Measurements from ENCODE around the gene PLCD3. TPM values are rescaled to one million over a fixed set of nuclear protein-coding genes. Genes with fewer than 3 reads are reported as not detected.

The PLCD3 gene
- polyA plus RNA-seq, 1 donor (not counting 4 experiments of a cell fraction or from before 2014, with no cell fraction given): 53.3 TPM

DNA sequence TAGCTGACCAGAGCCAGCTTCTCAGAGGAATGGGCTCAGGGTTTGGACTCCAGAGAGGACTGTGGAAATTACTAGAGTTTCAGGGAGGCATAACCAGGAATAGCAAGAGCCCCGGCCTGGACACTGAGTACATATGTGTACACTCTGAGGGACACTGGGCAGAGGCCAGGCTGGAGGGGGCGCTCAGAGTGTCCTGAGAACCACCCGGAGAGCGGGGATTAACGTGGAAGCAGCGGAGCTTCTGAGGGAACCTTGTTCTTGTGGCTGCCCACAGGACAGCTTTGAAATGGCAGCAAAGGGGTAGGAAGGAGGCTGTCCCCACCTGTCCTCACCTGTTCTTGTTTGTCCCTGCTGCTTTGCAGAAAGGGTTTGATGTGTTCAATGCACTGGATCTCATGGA is 27.8 kb downstream of the PLCD3 start:
- Histone ChIP-seq H3K27me3 (ENCODE audit: control insufficient read depth, extremely low read depth, insufficient read depth, low read length) (no peaks in the 10 kb centered on the region), H3K4me2 (ENCODE audit: control insufficient read depth, extremely low read depth, insufficient read depth, low read depth, low read length) (no peak overlapping the region), H3K4me1 (ENCODE audit: control insufficient read depth, extremely low read depth, insufficient read depth, low read length) (peaks cover 27% of the 10 kb centered on the region), H3K36me3 (ENCODE audit: control insufficient read depth in 2 of 2, extremely low read depth in 1 of 2, insufficient read depth in 2 of 2, low read length in 2 of 2) (peaks cover 55 to 61% of the 10 kb centered on the region in 2 experiments), H3K9ac (ENCODE audit: control insufficient read depth, extremely low read depth, insufficient read depth, low read length) (no peak overlapping the region), H3K4me3 (ENCODE audit: control insufficient read depth in 2 of 3, extremely low read depth in 1 of 3, insufficient read depth in 2 of 3, low read depth in 1 of 3, low read length in 3 of 3) (no peak overlapping the region), H3K27ac (ENCODE audit: control insufficient read depth, insufficient read depth, low read length) (no peak overlapping the region), H3K79me2 (ENCODE audit: control insufficient read depth, insufficient read depth, low read length) (no peaks in the 10 kb centered on the region), H4K20me1 (ENCODE audit: control insufficient read depth, extremely low read depth, insufficient read depth, low read length) (peaks cover 9% of the 10 kb centered on the region), H2AFZ (ENCODE audit: control insufficient read depth, low read length) (no peak overlapping the region), H3K9me3 (ENCODE audit: control insufficient read depth, low read depth, low read length) (no peaks in the 10 kb centered on the region), H3K9me1 (ENCODE audit: control insufficient read depth, extremely low read depth, insufficient read depth, low read length) (no peaks in the 10 kb centered on the region)
- FAIRE-seq (no peak), DNase-seq (ENCODE audit: low read depth, low spot score) (no peak)
- dilution Hi-C loops (cut with MboI; ENCODE audit: extremely low pct_ligation_motif_present, low sequenced_read_pairs): no loop called here
- TF ChIP-seq EZH2 (IDR thresholded peaks at IDR 0.05; ENCODE audit: low read length): no peak
- TF ChIP-seq, protein P1, sequence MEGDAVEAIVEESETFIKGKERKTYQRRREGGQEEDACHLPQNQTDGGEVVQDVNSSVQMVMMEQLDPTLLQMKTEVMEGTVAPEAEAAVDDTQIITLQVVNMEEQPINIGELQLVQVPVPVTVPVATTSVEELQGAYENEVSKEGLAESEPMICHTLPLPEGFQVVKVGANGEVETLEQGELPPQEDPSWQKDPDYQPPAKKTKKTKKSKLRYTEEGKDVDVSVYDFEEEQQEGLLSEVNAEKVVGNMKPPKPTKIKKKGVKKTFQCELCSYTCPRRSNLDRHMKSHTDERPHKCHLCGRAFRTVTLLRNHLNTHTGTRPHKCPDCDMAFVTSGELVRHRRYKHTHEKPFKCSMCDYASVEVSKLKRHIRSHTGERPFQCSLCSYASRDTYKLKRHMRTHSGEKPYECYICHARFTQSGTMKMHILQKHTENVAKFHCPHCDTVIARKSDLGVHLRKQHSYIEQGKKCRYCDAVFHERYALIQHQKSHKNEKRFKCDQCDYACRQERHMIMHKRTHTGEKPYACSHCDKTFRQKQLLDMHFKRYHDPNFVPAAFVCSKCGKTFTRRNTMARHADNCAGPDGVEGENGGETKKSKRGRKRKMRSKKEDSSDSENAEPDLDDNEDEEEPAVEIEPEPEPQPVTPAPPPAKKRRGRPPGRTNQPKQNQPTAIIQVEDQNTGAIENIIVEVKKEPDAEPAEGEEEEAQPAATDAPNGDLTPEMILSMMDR (optimal IDR thresholded peaks at IDR 0.05 in 1 of 3, IDR thresholded peaks at IDR 0.05 in 1 of 3, conservative IDR thresholded peaks at IDR 0.05 in 1 of 3; ENCODE audit: extremely low read depth in 1 of 3, insufficient read depth in 2 of 3, low read length in 3 of 3): no peak

DNA sequence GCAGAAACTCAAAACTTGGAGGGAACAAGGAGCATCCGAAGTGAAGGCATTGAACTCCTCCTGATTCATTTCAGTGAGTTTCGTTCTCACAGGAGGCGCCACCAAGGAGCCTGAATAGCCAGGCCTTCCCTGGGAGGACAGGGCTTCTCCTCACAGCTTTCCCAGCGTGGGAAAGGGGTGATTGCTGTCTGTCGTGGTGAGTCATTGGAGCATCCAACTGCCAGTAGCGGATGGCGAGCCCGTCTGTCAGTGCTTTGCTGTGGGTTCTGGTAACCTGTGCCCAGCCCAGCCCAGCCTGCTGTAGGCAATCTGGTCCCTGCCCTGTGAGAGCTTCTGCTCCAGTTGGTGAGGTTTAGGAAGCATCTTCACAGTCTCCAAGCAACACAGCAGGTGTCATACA is 28.3 kb downstream of the PLCD3 start:
- DNase-seq (ENCODE audit: low read depth, low spot score) (no peak), FAIRE-seq (no peak)
- TF ChIP-seq EZH2 (IDR thresholded peaks at IDR 0.05; ENCODE audit: low read length): no peak
- TF ChIP-seq, protein P1 (optimal IDR thresholded peaks at IDR 0.05 in 1 of 3, IDR thresholded peaks at IDR 0.05 in 1 of 3, conservative IDR thresholded peaks at IDR 0.05 in 1 of 3; ENCODE audit: extremely low read depth in 1 of 3, insufficient read depth in 2 of 3, low read length in 3 of 3): no peak
- dilution Hi-C loops (cut with MboI; ENCODE audit: extremely low pct_ligation_motif_present, low sequenced_read_pairs): no loop called here
- Histone ChIP-seq H3K79me2 (ENCODE audit: control insufficient read depth, insufficient read depth, low read length) (no peaks in the 10 kb centered on the region), H2AFZ (ENCODE audit: control insufficient read depth, low read length) (no peak overlapping the region), H3K4me3 (ENCODE audit: control insufficient read depth in 2 of 3, extremely low read depth in 1 of 3, insufficient read depth in 2 of 3, low read depth in 1 of 3, low read length in 3 of 3) (no peak overlapping the region), H3K9ac (ENCODE audit: control insufficient read depth, extremely low read depth, insufficient read depth, low read length) (no peak overlapping the region), H3K36me3 (ENCODE audit: control insufficient read depth in 2 of 2, extremely low read depth in 1 of 2, insufficient read depth in 2 of 2, low read length in 2 of 2) (peaks cover 57 to 66% of the 10 kb centered on the region in 2 experiments), H3K27ac (ENCODE audit: control insufficient read depth, insufficient read depth, low read length) (no peak overlapping the region), H3K9me3 (ENCODE audit: control insufficient read depth, low read depth, low read length) (no peaks in the 10 kb centered on the region), H3K4me2 (ENCODE audit: control insufficient read depth, extremely low read depth, insufficient read depth, low read depth, low read length) (no peak overlapping the region), H4K20me1 (ENCODE audit: control insufficient read depth, extremely low read depth, insufficient read depth, low read length) (peaks cover 9% of the 10 kb centered on the region), H3K4me1 (ENCODE audit: control insufficient read depth, extremely low read depth, insufficient read depth, low read length) (peaks cover 27% of the 10 kb centered on the region), H3K27me3 (ENCODE audit: control insufficient read depth, extremely low read depth, insufficient read depth, low read length) (no peaks in the 10 kb centered on the region), H3K9me1 (ENCODE audit: control insufficient read depth, extremely low read depth, insufficient read depth, low read length) (no peaks in the 10 kb centered on the region)
